Left colon (tissue), 2 donors: ENCODE data around the gene HBA1. TPM values are rescaled to one million over a fixed set of nuclear protein-coding genes. Genes with fewer than 3 reads are reported as not detected.
"Not testable (repeated sequence)": the region's sequence is repeated elsewhere in the genome, so short reads cannot be mapped to it uniquely, and the experiment has no call there.

Experiments
- ATAC-seq: fragments of 200-7000 bp; cut with Tn5 transposase; one replicate; pipeline ENCODE4 v1.9.1; 2020; ENCODE audit warnings: mild to moderate bottlenecking, moderate library complexity
- DNase-seq, 2 donors: peaks; one replicate each; pipeline ENCODE4 v3.0.0-alpha.2; 2020
- intact Hi-C, 2 donors: fragments of 100-400 bp; cut with DNase I in 1 of 2; cut with micrococcal nuclease in 1 of 2; formaldehyde crosslinking; loops; one replicate each; pipeline versions ENCODE4 v1.11.2 to v1.14.0; 2022; cut with DNase I, micrococcal nuclease
- total RNA-seq, 2 donors: library from RNA; stranded (reverse); fragmentation: NEBNext Ultra II Directional; extraction: Animal tissue kit (Norgen Biotek cat#: 25700); gene quantifications; one replicate each; pipeline ENCODE4 v1.2.1, GENCODE V29; 2021
- donor health status: DM: no; HTN: no; CAD: no.
- donor health status: DM: yes; HTN: yes; CAD: no.

HBA1 gene
- total RNA-seq, 2 donors from 2014 or later, result 2.4 to 20.8 TPM

- intact Hi-C loops, result no loop called here
- ATAC-seq, result no peak
- DNase-seq, result no peak
Measured at GRCh38 chr16:170788-171187, 5.7 kb upstream of the HBA1 start.

DNA sequence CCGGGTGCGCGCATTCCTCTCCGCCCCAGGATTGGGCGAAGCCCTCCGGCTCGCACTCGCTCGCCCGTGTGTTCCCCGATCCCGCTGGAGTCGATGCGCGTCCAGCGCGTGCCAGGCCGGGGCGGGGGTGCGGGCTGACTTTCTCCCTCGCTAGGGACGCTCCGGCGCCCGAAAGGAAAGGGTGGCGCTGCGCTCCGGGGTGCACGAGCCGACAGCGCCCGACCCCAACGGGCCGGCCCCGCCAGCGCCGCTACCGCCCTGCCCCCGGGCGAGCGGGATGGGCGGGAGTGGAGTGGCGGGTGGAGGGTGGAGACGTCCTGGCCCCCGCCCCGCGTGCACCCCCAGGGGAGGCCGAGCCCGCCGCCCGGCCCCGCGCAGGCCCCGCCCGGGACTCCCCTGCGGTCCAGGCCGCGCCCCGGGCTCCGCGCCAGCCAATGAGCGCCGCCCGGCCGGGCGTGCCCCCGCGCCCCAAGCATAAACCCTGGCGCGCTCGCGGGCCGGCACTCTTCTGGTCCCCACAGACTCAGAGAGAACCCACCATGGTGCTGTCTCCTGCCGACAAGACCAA lies 4.0 kb upstream of the HBA1 start, which contains the start of gene HBA2:
HBA2 (plus strand) TSS at position 503 of the 568 bp plus-strand sequence; CDS start at position 540, 37 bp downstream.
- intact Hi-C loops, DNase-seq: not testable (repeated sequence)
- ATAC-seq, result peak; percentile 54

DNA sequence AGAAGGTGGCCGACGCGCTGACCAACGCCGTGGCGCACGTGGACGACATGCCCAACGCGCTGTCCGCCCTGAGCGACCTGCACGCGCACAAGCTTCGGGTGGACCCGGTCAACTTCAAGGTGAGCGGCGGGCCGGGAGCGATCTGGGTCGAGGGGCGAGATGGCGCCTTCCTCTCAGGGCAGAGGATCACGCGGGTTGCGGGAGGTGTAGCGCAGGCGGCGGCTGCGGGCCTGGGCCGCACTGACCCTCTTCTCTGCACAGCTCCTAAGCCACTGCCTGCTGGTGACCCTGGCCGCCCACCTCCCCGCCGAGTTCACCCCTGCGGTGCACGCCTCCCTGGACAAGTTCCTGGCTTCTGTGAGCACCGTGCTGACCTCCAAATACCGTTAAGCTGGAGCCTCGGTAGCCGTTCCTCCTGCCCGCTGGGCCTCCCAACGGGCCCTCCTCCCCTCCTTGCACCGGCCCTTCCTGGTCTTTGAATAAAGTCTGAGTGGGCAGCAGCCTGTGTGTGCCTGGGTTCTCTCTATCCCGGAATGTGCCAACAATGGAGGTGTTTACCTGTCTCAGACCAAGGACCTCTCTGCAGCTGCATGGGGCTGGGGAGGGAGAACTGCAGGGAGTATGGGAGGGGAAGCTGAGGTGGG lies 3.1 kb upstream of the HBA1 start:
- ATAC-seq, intact Hi-C loops, DNase-seq: not testable (repeated sequence)

DNA sequence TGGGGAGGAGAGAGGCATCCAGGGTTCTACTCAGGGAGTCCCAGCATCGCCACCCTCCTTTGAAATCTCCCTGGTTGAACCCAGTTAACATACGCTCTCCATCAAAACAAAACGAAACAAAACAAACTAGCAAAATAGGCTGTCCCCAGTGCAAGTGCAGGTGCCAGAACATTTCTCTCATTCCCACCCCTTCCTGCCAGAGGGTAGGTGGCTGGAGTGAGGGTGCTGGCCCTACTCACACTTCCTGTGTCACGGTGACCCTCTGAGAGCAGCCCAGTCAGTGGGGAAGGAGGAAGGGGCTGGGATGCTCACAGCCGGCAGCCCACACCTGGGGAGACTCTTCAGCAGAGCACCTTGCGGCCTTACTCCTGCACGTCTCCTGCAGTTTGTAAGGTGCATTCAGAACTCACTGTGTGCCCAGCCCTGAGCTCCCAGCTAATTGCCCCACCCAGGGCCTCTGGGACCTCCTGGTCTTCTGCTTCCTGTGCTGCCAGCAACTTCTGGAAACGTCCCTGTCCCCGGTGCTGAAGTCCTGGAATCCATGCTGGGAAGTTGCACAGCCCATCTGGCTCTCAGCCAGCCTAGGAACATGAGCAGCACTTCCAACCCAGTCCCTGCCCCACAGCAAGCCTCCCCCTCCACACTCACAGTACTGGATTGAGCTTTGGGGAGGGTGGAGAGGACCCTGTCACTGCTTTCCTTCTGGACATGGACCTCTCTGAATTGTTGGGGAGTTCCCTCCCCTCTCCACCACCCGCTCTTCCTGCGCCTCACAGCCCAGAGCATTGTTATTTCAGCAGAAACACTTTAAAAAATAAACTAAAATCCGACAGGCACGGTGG lies 2.3 kb upstream of the HBA1 start:
- intact Hi-C loops, result not testable (repeated sequence)
- ATAC-seq (peak; percentile 40), DNase-seq (peak in 1 of 2 donors; percentile 35)

DNA sequence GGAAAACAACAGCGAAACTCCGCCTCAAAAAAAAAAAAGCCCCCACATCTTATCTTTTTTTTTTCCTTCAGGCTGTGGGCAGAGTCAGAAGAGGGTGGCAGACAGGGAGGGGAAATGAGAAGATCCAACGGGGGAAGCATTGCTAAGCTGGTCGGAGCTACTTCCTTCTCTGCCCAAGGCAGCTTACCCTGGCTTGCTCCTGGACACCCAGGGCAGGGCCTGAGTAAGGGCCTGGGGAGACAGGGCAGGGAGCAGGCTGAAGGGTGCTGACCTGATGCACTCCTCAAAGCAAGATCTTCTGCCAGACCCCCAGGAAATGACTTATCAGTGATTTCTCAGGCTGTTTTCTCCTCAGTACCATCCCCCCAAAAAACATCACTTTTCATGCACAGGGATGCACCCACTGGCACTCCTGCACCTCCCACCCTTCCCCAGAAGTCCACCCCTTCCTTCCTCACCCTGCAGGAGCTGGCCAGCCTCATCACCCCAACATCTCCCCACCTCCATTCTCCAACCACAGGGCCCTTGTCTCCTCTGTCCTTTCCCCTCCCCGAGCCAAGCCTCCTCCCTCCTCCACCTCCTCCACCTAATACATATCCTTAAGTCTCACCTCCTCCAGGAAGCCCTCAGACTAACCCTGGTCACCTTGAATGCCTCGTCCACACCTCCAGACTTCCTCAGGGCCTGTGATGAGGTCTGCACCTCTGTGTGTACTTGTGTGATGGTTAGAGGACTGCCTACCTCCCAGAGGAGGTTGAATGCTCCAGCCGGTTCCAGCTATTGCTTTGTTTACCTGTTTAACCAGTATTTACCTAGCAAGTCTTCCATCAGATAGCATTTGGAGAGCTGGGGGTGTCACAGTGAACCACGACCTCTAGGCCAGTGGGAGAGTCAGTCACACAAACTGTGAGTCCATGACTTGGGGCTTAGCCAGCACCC lies 1.2 kb upstream of the HBA1 start:
- DNase-seq, result no peak
- no peak for ATAC-seq
- intact Hi-C loops, result no loop called here

GRCh38 chr16:176006-176405 lies 474 bp upstream of the HBA1 start:
- intact Hi-C loops, result not testable (repeated sequence)
- peak; percentile 2 for ATAC-seq

GRCh38 chr16:177394-177822 lies 928 bp downstream of the HBA1 start:
- ATAC-seq (no peak), DNase-seq (no peak)
- intact Hi-C loops, result no loop called here

More at GRCh38 chr16:176006-176405, 474 bp upstream of the HBA1 start:
- DNase-seq, result not testable (repeated sequence)

DNA sequence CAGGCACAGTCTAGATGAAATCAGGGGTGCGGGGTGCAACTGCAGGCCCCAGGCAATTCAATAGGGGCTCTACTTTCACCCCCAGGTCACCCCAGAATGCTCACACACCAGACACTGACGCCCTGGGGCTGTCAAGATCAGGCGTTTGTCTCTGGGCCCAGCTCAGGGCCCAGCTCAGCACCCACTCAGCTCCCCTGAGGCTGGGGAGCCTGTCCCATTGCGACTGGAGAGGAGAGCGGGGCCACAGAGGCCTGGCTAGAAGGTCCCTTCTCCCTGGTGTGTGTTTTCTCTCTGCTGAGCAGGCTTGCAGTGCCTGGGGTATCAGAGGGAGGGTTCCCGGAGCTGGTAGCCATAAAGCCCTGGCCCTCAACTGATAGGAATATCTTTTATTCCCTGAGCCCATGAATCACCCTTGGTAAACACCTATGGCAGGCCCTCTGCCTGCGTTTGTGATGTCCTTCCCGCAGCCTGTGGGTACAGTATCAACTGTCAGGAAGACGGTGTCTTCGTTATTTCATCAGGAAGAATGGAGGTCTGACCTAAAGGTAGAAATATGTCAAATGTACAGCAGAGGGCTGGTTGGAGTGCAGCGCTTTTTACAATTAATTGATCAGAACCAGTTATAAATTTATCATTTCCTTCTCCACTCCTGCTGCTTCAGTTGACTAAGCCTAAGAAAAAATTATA lies 1.6 kb downstream of the HBA1 start:
- no peak for ATAC-seq
- no peak for DNase-seq
- intact Hi-C loops, result no loop called here

DNA sequence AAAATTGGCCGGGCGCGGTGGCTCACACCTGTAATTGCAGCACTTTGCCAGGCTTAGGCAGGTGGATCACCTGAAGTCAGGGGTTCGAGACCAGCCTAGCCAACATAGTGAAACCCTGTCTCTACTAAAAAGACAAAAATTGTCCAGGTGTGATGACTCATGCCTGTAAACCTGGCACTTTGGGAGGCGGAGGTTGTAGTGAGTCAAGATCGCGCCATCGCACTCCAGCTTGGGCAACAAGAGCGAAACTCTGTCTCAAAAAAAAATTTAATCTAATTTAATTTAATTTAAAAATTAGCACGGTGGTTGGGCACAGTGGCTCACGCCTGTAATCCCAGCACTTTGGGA lies 2.2 kb downstream of the HBA1 start:
- DNase-seq (no peak), ATAC-seq (no peak)

GRCh38 chr16:179211-180092 lies 3.0 kb downstream of the HBA1 start:
- ATAC-seq, result no peak
- intact Hi-C loops, result loop anchor here in 1 of 2 donors (5.0 kb wide), 1 partner anchor 72 kb away; no protein-coding TSS in a partner anchor
- DNase-seq, result no peak

More for the DNA sequence above, 2.2 kb downstream of the HBA1 start:
- intact Hi-C loops, result no loop called here

DNA sequence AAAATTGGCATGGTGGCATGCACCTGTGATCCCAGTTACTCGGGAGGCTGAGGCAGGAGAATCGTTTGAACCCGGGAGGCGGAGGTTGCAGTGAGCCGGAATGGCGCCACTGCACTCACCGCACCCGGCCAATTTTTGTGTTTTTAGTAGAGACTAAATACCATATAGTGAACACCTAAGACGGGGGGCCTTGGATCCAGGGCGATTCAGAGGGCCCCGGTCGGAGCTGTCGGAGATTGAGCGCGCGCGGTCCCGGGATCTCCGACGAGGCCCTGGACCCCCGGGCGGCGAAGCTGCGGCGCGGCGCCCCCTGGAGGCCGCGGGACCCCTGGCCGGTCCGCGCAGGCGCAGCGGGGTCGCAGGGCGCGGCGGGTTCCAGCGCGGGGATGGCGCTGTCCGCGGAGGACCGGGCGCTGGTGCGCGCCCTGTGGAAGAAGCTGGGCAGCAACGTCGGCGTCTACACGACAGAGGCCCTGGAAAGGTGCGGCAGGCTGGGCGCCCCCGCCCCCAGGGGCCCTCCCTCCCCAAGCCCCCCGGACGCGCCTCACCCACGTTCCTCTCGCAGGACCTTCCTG lies 3.7 kb downstream of the HBA1 start, which contains the start of gene HBQ1:
HBQ1 (plus strand) TSS at position 359 of the 575 bp plus-strand sequence; CDS start at position 387, 28 bp downstream.
- intact Hi-C loops, result loop anchor here in 1 of 2 donors (5.0 kb wide), 1 partner anchor 73 kb away; no protein-coding TSS in a partner anchor
- no peak for DNase-seq
- ATAC-seq, result peak; percentile 23

DNA sequence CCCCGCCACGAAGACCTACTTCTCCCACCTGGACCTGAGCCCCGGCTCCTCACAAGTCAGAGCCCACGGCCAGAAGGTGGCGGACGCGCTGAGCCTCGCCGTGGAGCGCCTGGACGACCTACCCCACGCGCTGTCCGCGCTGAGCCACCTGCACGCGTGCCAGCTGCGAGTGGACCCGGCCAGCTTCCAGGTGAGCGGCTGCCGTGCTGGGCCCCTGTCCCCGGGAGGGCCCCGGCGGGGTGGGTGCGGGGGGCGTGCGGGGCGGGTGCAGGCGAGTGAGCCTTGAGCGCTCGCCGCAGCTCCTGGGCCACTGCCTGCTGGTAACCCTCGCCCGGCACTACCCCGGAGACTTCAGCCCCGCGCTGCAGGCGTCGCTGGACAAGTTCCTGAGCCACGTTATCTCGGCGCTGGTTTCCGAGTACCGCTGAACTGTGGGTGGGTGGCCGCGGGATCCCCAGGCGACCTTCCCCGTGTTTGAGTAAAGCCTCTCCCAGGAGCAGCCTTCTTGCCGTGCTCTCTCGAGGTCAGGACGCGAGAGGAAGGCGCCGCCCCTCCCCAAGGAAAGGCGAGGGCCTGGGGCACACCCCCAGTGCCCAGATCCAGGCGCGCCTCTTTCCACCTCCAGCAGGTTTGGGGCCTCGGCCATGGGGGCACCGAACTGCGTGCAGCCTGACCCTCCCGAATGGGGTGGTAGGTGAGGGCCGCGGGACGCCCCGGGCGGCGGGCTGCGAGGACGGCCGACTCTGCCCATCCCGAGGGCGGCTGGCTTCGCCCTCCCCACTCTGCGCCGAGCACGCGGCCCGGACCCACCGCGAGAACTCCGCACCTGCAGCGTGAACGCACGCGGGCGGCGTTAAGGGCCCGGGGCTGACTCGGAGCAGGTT lies 4.4 kb downstream of the HBA1 start:
- ATAC-seq, result peak; percentile 80
- peak in 1 of 2 donors; percentile 82 for DNase-seq
- intact Hi-C loops, result loop anchor here in 1 of 2 donors (5.0 kb wide), 1 partner anchor 74 kb away; no protein-coding TSS in a partner anchor

DNA sequence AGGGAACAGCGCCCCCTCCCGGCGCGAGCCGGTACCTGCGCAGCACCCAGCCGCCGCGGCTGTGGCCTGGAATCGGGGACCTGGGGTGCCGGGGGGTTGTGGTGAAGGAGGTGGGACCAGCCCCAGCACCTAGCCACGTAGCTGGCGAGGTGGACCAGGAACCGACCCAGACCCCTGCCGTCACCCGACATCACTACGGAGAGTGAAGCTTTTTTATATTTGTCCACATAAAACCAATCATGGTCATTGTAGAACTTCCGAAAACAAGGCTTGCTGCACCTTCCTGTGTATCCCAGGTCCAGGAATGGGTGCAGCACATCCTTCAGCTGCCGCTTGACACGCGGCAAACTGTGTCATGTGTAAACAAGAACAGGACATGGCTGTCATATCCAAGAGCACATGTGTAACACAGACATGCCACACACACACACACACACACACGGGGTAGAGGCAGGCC lies 5.1 kb downstream of the HBA1 start:
- intact Hi-C loops, result loop anchor here in 1 of 2 donors (5.0 kb wide), 1 partner anchor 74 kb away; no protein-coding TSS in a partner anchor
- DNase-seq (peak in 1 of 2 donors; percentile 48), ATAC-seq (peak; percentile 5)

DNA sequence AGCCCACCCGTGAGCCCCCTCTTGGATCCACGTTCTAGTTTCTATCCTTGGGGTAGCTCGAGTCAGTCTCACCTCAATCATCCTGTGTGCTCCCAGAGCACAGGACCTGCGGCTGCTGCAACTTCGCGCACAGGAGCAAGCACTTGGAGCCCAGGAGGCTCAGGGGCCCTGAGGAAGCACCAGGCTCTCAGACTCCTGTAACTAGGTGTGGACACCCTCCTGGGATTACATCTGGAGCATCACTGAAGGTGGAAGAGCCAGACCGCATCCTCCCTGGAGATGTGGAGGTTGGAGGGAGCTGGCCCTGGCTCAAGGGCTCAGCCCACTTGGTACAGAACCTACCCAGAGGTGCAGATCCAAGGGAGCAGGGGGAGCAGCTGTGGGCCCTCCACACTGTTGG lies 6.5 kb downstream of the HBA1 start:
- intact Hi-C loops, result loop anchor here in 1 of 2 donors (5.0 kb wide), 1 partner anchor 76 kb away; no protein-coding TSS in a partner anchor
- DNase-seq (no peak), ATAC-seq (no peak)

DNA sequence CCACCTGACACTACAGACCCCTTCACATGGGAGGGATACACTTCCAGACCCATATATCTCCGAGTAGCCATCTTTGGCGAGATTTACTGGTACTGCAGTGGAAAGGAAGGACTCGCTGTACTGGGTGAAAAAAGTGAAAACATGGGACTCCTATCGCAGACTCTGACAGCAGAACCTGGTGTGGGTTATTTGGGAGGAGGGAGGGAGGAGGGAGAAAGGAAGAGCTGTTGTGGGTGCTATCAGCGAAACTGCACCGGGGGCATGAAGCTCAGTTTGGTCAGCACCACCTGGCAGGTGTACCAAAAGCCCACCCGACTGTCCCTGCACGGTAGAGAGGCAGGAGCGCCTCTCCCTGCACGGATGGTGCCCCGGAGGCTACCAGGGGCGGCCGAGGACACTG lies 8.7 kb downstream of the HBA1 start:
- intact Hi-C loops, result no loop called here
- DNase-seq (no peak), ATAC-seq (no peak)
